Measurements from ENCODE around the gene PPP1R3C.

GRCh38 chr10:91627344-91628102, 5.3 kb downstream of the PPP1R3C start:
- TF ChIP-seq CTCF (IDR thresholded peaks at IDR 0.05 in 4 of 5, conservative IDR thresholded peaks at IDR 0.05 in 1 of 5) (peak in 1 of 5 experiments; percentile 29), POLR2A (IDR thresholded peaks at IDR 0.05) (no peak)
